ENCODE measurements around the gene SYNGR3.

DNA sequence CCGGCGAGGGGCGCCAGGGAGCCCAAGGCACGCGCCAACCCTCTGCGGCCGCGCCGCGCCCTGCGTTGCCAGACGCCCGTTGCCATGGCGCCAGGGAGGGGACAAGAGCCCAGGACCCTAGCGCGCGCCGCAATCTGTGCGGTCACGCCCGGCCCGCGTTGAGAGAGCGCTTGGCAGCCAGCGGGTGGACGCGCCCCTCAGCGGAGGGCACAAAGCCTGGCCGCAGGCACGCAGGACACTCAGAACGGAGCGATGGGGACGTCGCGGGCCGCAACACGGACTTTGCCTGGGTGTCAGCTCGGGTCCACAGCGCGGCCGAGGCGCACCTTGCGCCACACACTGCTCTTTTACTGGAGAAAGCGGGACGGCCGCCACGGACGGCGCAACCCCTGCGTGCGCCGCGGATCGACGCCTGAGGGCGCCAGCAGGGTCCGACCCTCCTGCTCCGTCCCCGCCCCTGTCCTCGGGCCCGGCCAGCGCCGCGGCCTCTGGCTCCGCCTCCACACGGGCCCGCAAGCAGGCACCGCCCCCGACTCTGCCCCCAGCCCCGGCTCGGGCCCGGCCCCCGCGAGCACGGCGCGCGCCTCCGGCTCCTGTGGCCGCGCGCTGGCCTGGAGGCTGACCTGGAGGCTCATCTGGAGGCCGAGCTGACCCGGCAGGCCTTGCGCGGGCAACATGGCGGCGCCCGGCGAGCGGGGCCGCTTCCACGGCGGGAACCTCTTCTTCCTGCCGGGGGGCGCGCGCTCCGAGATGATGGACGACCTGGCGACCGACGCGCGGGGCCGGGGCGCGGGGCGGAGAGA is 6.0 kb upstream of the SYNGR3 start, which contains the start of gene GFER:
- TF ChIP-seq, protein P1, sequence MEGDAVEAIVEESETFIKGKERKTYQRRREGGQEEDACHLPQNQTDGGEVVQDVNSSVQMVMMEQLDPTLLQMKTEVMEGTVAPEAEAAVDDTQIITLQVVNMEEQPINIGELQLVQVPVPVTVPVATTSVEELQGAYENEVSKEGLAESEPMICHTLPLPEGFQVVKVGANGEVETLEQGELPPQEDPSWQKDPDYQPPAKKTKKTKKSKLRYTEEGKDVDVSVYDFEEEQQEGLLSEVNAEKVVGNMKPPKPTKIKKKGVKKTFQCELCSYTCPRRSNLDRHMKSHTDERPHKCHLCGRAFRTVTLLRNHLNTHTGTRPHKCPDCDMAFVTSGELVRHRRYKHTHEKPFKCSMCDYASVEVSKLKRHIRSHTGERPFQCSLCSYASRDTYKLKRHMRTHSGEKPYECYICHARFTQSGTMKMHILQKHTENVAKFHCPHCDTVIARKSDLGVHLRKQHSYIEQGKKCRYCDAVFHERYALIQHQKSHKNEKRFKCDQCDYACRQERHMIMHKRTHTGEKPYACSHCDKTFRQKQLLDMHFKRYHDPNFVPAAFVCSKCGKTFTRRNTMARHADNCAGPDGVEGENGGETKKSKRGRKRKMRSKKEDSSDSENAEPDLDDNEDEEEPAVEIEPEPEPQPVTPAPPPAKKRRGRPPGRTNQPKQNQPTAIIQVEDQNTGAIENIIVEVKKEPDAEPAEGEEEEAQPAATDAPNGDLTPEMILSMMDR (IDR thresholded peaks at IDR 0.05), result peak in 1 of 6 experiments; percentile 9
- peak in 2 of 4 donors; percentile 54 to 75 for TF ChIP-seq POLR2A (IDR thresholded peaks at IDR 0.05)

Data from esophagus squamous epithelium (tissue), 4 donors.